A549 treated with AZD2906 at 1 μM for 4 hours (cell line): ENCODE results near the gene HSPB1. TPM values are rescaled to one million over a fixed set of nuclear protein-coding genes. Genes with fewer than 3 reads are reported as not detected.

Source experiments
- total RNA-seq: library from RNA; stranded (reverse); fragments of 200-300 nt; extraction: Qiagen RNA extraction; gene quantifications from 5 replicates; pipeline ENCODE4 v1.2.3, GENCODE V29; 2022

The HSPB1 gene
- 871 to 1,696 TPM (median 1,516 TPM) in 5 replicates for total RNA-seq

GRCh38 chr7:76302347-76303201 lies at the start of gene HSPB1:
Gene HSPB1, plus strand, starts transcription at chr7:76302673. Its CDS starts 40 bp downstream, at chr7:76302713.

Other genes starting within 250 kb of the HSPB1 start
- 8.0 to 13.5 TPM (median 12.1 TPM) in 5 replicates for gene SRRM3, start 100.8 kb upstream of the HSPB1 start, total RNA-seq
- gene YWHAG, start 56.3 kb downstream of the HSPB1 start, total RNA-seq = 189 to 230 TPM (median 210 TPM) in 5 replicates
- 0.73 to 1.4 TPM (median 1.3 TPM) in 5 replicates for gene SSC4D, start 107.0 kb downstream of the HSPB1 start, total RNA-seq
- 16.1 to 21.6 TPM (median 19.7 TPM) in 5 replicates for gene ZP3, start 122.3 kb downstream of the HSPB1 start, total RNA-seq
- gene DTX2, start 159.0 kb downstream of the HSPB1 start, total RNA-seq = 25.2 to 32.0 TPM (median 29.0 TPM) in 5 replicates
- 11.5 to 19.9 TPM (median 17.5 TPM) in 5 replicates for gene UPK3B, start 207.9 kb downstream of the HSPB1 start, total RNA-seq
- gene SPDYE16, start 240.6 kb downstream of the HSPB1 start, total RNA-seq = 0.05 to 0.10 TPM in 2 of 5 replicates, not detected in the others